Panc1 (cell line): ENCODE measurements around the gene NTM. TPM values are rescaled to one million over a fixed set of nuclear protein-coding genes. Genes with fewer than 3 reads are reported as not detected.

ENCODE experiments used
- ATAC-seq: fragments of 200-7000 bp; cut with Tn5 transposase; 2 replicates; pipeline ENCODE4 v1.9.1; 2020; ENCODE audit warnings: mild to moderate bottlenecking, moderate library complexity
- BruUV-seq: library from RNA; stranded (reverse); fragments of 400-500 nt; replicated peaks from 2 replicates; lab custom pipeline; 2021; lab: Mats Ljungman, UMichigan
- CTCF ChIA-PET: fragments of 300-600 bp; sonication (Branson Sonifier 250); formaldehyde crosslinking; loops from one replicate; lab custom pipeline; 2022; ENCODE audit warnings: antibody characterized with exemption; lab: Charles Lee
- POLR2A ChIA-PET: fragments of 300-600 bp; sonication (Branson Sonifier 250); formaldehyde crosslinking; loops from one replicate; lab custom pipeline; 2022; ENCODE audit warnings: antibody characterized with exemption; lab: Charles Lee
- DNase-seq: peaks from one replicate; pipeline ENCODE4 v3.0.0-alpha.2; 2010; ENCODE audit warnings: low read depth, low spot score
- H3K27ac ChIP-seq: 2 replicates; pipeline ENCODE4 v1.5.1; 2011; ENCODE audit warnings: mild to moderate bottlenecking, low read length, inconsistent platforms
- H3K27me3 ChIP-seq: fragments of 200-500 bp; sonication (Bioruptor generic); 2 replicates; pipeline ENCODE4 v1.6.0; 2014; ENCODE audit warnings: low read length, inconsistent platforms; ENCODE audit not compliant: control insufficient read depth, insufficient read depth
- H3K36me3 ChIP-seq: fragments of 200-500 bp; sonication (Bioruptor generic); 2 replicates; pipeline ENCODE4 v1.5.1; 2014; ENCODE audit warnings: inconsistent platforms, mild to moderate bottlenecking, low read length, moderate library complexity; ENCODE audit not compliant: control insufficient read depth, insufficient read depth
- H3K4me1 ChIP-seq: 2 replicates; pipeline ENCODE4 v1.5.1; 2011; ENCODE audit warnings: inconsistent platforms, mild to moderate bottlenecking, low read length, moderate library complexity; ENCODE audit not compliant: control insufficient read depth, insufficient read depth
- H3K4me3 ChIP-seq, 2 experiments: 2 replicates each; pipeline ENCODE4 v1.5.1; 2011 to 2012; ENCODE audit warnings: low read depth in 2 of 2, low read length in 2 of 2, mild to moderate bottlenecking in 2 of 2, inconsistent platforms in 1 of 2, moderate library complexity in 1 of 2
- H3K9me3 ChIP-seq: fragments of 200-500 bp; sonication (Bioruptor generic); 2 replicates; pipeline ENCODE4 v1.5.1; 2014; ENCODE audit warnings: low read depth, mild to moderate bottlenecking, inconsistent platforms, low read length, moderate library complexity; ENCODE audit not compliant: control insufficient read depth, insufficient read depth
- CTCF ChIP-seq: fragments of 450-650 bp; IDR thresholded peaks from 2 replicates; pipeline ENCODE4 v1.5.1; 2017; ENCODE audit warnings: mild to moderate bottlenecking
- POLR2AphosphoS5 ChIP-seq: IDR thresholded peaks from 2 replicates; pipeline ENCODE4 v1.6.1; 2012; ENCODE audit warnings: mild to moderate bottlenecking, low read depth, low read length, moderate library complexity
- REST ChIP-seq, 2 experiments: IDR thresholded peaks; 2 replicates each; pipeline ENCODE4 v1.6.1; 2011 to 2012; ENCODE audit warnings: low read depth in 2 of 2, control low read depth in 1 of 2, low read length in 1 of 2, mild to moderate bottlenecking in 1 of 2, moderate library complexity in 1 of 2; ENCODE audit not compliant: insufficient read depth in 1 of 2
- SIN3A ChIP-seq: IDR thresholded peaks from 2 replicates; pipeline ENCODE4 v1.6.1; 2012; ENCODE audit warnings: low read depth, mild to moderate bottlenecking, low read length, moderate library complexity, borderline replicate concordance; ENCODE audit not compliant: insufficient read depth
- TCF7L2 ChIP-seq: IDR thresholded peaks from 2 replicates; pipeline ENCODE4 v1.6.1; 2011; ENCODE audit warnings: mild to moderate bottlenecking, low read depth, low read length, inconsistent platforms
- in situ Hi-C: cut with HindIII; loops from 2 replicates; pipeline ENCODE4 v1.10.0; 2016; ENCODE audit warnings: low sequenced_read_pairs, low pct_unique_long_range_greater_than_20kb
- intact Hi-C: fragments of 100-400 bp; cut with micrococcal nuclease; formaldehyde crosslinking; loops from one replicate; pipeline ENCODE4 v1.10.0; 2022; ENCODE audit not compliant: unreplicated experiment
- total RNA-seq: library from RNA; stranded (reverse); gene quantifications from one replicate; pipeline ENCODE4 v1.2.1, GENCODE V29; 2021; ENCODE audit not compliant: unreplicated experiment

NTM gene
- total RNA-seq, 1 experiment from 2014 or later, result 0.10 TPM

- intact Hi-C loops, result no loop called here
These were observed 917.6 kb downstream of the NTM start for GRCh38 chr11:132288036-132288435.

GRCh38 chr11:132289590-132290256 lies 919.3 kb downstream of the NTM start:
- no TSS peak for BruUV-seq
- no peak for DNase-seq
- Histone ChIP-seq H3K4me3 (no peak overlapping the region), H3K9me3 (no peaks in the 10 kb centered on the region), H3K27ac (no peak overlapping the region), H3K36me3 (no peaks in the 10 kb centered on the region), H3K4me1 (no peaks in the 10 kb centered on the region), H3K27me3 (no peaks in the 10 kb centered on the region)
- intact Hi-C loops, result no loop called here
- CTCF ChIA-PET, result no interaction called here
- ATAC-seq, result no peak
- TF ChIP-seq TCF7L2 (no peak), POLR2AphosphoS5 (no peak), REST (IDR thresholded peaks at IDR 0.05; ENCODE audit: insufficient read depth in 1 of 2, low read depth in 2 of 2, low read length in 1 of 2) (no peak), SIN3A (no peak)
- POLR2A ChIA-PET, result no interaction called here
- in situ Hi-C loops, result no loop called here

More at GRCh38 chr11:132288036-132288435, 917.6 kb downstream of the NTM start:
- CTCF ChIA-PET, result no interaction called here
- no peak overlapping the region for H3K4me3 ChIP-seq
- no peak for TF ChIP-seq REST (IDR thresholded peaks at IDR 0.05; ENCODE audit: insufficient read depth in 1 of 2, low read depth in 2 of 2, low read length in 1 of 2)
- no peak for TF ChIP-seq SIN3A
- no peak for TF ChIP-seq POLR2AphosphoS5
- TF ChIP-seq CTCF, result no peak
- TF ChIP-seq TCF7L2, result no peak
- ATAC-seq (no peak), DNase-seq (no peak)
- no peaks in the 10 kb centered on the region for H3K4me1 ChIP-seq
- in situ Hi-C loops, result no loop called here
- no peaks in the 10 kb centered on the region for H3K27me3 ChIP-seq
- H3K36me3 ChIP-seq, result no peaks in the 10 kb centered on the region
- H3K27ac ChIP-seq, result no peak overlapping the region
- POLR2A ChIA-PET, result no interaction called here
- BruUV-seq, result no TSS peak
- no peaks in the 10 kb centered on the region for H3K9me3 ChIP-seq
